HG03066 (cell line): Measurements from ENCODE around the gene RELN.
"Not testable (repeated sequence)": the region's sequence is repeated elsewhere in the genome, so short reads cannot be mapped to it uniquely, and the experiment has no call there.

Source experiments
- ATAC-seq: cut with Tn5 transposase; IDR thresholded peaks from one replicate; pipeline ENCODE4 v1.9.1; 2021; ENCODE audit warnings: low read depth; ENCODE audit not compliant: unreplicated experiment

The RELN gene

DNA sequence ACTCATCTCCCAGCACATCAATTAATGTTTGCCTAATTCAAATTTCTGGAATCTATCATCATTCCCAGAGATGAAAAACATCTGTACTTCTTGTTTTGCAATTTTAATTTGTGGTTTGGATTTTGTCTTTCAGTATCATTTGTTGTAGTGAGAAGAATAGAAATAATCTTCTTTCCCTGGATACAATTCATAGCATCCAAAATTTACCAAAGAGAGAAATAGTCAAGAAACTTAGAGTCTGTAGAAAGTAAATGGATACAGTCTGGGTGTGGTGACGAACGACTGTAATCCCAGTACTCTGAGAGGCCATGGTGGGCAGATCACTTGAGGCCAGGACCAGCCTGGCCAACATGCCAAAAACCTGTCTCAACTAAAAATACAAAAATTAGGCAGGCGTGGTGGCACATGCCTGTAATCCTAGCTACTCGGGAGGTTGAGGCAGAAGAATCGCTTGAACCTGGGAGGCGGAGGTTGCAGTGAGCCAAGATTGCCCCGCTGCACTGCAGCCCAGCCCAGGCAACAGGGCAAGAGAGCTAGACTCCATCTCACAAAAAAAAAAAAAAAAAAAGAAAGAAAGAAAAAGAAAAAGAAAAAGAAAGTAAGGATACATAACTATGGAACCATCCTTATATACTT, 193.0 kb downstream of the RELN start:
- no peak for ATAC-seq

DNA sequence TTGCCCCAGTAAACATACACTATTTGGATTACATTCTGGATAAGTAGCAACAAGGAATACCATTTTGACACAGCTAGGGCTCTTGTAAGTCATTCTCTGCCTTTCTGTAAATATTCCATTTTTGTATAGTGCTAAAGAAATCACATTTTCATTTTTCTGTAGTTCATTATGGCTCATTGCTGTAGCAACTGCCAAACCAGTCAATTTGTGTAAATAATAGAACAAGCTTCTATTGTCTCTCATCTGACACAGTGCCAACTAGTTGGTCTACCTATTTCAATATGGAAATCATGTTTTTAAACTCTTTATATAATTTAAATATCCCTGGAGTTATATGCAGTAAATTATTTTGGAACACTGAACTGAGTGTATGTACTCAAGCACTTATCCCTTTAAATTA, 193.7 kb downstream of the RELN start:
- no peak for ATAC-seq

DNA sequence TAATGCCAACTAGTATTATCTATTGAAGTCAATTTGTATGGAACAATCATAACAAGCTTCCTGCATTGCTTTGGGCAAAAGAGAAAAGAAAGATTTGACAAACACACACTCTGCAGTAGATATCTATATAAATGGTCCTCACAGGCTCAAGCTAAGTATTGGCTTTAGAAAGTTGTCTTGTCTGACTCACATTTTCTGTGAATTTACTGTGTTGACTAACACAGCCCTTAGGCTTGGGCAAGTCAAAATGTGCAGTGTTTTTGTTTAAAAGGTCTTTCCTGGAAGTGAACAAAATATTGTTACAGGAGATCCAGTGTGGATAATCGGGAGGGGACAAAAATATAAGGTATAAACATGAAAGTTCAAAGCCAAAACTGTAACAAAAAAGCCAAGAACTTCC, 194.4 kb downstream of the RELN start:
- ATAC-seq, result no peak

DNA sequence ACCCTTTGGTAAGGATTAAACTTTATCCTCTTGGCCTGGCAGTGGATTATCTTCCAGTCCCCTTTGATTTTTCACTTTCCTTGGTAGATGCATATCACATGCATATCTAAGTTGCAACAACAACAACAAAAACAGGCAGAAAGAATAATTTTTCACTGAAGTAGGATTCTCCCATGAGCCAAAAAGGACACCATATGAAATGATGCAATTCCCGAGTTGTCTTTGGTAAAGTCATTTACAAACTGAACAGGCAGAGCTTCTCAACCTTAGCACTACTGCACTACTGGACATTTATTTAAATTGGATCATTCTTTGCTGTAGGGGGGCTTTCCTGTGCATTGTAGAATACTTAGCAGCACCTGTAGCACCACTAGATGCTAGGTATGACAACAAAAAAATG, 195.0 kb downstream of the RELN start:
- no peak for ATAC-seq

DNA sequence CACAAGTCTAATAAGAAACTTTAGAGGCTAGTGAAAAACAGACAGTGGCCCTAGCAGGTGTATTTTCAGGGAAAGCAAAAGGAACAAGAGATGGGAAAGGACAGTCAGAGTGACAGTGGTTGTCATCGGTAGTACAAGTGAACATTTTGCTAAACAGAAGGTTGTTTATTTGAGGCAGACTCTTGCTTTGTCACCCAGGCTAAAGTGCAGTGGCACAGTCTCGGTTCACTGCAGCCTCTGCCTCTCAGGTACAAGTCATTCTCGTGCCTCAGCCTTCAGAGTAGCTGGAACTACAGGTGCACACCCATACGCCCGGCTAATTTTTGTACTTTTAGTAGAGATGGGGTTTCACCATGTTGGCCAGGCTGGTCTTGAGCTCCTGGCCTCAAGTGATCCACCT, 195.8 kb downstream of the RELN start:
- no peak for ATAC-seq

DNA sequence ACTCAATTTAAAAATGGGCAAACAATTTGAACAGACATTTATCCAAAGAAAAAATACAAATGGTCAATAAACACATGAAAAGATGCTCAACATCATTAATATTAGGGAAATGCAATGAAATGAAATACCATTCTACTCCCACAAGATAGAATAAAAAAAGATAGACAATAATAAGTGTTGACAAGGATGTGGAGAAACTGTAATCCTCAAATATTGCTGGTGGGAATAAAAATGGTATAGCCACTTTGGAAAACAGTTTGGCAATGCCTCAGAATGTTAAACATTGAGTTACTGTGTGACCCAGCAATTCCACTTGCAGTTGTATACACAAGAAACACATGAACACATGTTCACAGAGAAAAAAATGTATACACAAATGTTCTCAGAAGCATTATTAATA, 197.6 kb downstream of the RELN start:
- no peak for ATAC-seq

DNA sequence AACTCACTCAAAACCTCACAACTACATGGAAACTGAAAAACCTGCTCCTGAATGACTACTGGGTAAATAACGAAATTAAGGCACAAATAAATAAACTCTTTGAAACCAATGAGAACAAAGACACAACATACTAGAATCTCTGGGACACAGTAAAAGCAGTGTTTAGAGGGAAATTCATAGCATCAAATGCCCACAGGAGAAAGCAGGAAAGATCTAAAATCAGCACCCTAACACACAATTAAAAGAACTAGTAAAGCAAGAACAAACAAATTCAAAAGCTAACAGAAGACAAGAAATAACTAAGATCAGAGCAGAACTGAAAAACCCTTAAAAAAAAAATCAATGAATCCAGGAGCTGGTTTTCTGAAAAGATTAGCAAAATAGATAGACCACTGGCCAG, 202.4 kb downstream of the RELN start:
- ATAC-seq, result not testable (repeated sequence)

DNA sequence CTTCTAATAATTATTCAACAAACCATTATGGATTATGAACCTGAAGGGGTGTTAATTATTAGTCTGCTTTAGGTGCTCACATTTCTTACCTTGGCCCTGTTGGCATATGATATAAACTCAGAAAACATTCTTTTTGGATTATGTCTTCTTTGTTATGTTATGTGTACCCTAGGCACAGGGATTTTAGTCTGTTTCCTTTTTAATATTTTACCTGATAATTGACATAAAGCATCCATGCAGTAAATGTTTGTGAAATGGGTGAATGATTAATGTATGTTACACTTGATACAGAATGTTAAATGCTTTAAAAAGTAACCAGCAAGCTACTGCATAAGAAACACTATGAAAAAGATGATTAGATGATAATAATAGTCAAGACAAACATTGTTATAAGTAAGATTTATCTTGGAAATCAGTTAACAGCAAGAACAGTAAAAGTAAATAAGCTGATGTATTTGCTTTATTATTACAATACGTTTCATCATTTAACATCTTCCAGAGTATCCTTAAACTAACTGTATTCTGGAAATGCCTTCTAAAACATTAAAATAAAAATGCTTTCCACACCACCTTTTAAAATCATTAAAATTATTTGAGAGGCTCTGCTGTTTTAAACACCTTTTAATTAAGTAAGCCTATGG, 204.7 kb downstream of the RELN start:
- ATAC-seq, result no peak

DNA sequence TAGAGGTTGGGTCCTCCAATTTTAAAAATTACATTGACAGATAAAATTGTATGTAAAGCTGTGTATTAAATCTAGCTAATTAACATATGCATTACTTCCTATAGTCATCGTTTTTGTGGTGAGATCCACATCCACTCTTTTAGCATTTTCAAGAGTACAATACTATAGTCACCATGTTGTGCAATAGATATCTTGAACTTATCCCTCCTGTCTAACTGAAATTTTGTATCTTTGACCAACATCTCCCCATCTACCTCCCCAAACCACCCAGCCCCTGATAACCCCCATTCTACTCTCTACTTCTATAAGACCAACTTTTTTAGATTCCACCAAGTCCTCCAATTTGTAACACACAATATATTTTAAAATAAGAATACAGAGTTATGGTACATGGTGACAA, 208.0 kb downstream of the RELN start:
- ATAC-seq, result no peak

DNA sequence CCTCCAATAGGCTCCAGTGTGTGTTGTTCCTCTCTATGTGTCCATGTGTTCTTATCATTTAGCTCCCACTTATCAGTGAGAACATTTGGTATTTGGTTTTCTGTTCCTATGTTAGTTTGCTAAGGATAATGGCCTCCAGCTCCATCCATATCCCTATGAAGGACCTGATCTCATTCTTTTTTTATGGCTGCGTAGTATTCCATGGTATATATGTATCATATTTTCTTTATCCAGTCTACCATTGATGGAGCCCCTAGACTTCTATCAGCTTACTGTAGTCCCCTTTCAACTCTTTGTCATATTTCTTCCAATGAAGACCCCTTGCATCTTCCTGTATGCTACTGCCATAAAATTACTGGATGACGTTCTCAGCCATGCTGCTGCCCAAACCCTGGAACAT, 208.9 kb downstream of the RELN start:
- ATAC-seq, result not testable (repeated sequence)

DNA sequence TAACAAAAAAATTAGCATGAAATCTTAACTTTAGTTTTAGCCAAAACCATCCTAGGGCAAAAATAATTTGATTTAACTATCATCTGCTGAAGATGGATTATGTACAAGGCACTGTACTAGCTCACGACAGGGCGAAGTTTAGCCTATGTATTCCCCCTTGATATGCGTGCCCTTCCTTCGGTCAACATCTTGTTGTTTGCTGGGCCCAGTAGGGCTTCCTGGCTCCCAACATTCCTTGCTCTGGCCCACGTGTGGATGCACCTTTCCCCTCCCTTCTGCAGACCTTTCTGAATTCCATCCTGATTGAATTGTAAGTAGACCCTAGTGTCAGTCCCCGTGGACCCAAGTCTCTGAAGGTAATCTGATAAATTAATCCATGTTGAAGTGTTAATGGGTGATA, 212.0 kb downstream of the RELN start:
- no peak for ATAC-seq

DNA sequence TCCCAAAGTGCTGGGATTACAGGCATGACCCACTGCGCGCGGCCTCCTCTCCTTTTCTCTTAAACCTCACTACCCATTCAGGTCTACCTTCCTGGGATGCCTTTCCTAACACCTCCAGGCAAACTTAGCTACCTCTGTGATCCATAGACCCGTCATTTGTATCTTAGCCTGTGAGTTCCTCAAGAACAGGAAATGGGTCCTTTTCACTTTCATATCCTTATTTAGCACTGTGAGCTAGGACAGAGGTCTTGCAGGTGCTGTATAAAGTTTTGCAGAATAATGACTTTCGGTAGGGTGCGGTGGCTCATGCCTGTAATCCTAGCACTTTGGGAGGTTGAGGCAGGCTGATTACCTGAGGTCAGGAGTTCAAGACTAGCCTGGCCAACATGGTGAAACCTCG, 215.7 kb downstream of the RELN start:
- ATAC-seq, result no peak

DNA sequence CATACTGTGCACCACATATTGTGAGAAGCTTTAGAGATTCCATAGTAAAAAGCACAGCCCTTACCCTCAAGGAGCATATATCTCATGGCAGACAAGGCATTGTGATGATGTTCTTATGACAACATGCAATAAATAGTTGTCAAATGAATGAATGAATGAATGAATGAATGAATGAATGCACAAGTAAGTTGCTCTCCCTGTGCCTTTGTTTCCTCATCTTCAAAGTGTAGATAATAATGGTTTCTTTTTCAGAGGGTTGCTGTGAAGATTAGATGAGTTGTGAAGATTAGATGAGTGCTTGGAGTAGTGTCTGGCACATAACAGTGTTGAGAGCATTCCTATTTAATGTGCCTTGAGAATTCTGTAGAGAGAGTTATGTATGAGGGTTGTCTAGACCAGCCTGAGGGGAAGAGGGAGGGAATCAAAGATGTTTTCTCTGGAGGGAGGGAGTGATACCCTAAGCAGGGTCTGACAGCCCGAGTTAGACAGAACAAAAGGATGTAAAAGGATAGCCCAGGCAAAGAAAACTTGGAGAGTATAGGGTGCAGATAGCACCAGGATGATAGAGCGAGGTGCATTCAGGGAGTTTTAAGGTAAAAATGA, 217.2 kb downstream of the RELN start:
- ATAC-seq, result no peak

DNA sequence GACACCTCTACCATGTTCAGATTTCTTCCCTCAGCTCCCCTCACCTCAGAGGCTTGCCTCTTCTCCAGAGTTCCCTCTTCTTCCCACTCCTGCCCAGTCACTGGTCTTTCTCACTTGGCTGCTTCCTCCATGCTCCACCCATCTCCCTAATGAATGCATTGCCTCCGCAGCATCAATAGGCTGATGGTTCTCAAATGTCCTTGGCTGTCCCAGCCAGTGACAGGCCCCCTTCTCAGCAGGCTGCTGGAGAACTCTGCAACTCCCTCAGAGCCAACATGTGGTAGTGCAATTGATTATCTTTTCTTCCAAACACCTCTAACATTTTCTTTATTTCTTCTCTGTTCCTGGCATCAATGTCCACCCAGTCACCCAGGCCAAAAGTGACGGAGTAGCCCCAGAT, 218.2 kb downstream of the RELN start:
- no peak for ATAC-seq

DNA sequence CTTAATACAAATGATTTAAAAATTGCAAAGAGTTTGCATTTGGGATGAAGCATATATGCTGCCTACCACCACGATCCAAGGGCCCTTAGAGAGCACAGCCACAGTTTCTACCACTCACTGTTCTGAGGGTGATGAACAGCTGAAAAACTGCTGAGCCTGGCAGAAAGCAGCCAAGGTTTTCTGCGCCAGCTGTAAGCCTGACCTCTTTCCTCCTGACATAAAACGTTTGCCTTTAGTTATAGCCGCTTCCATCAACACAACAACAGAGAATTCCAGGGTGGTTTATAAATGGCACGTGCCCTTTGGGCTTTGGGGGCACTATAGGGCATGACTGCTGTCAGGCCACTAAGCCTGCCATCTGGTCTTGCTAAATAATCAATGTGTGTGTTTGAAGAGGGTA, 222.8 kb downstream of the RELN start:
- ATAC-seq, result no peak

DNA sequence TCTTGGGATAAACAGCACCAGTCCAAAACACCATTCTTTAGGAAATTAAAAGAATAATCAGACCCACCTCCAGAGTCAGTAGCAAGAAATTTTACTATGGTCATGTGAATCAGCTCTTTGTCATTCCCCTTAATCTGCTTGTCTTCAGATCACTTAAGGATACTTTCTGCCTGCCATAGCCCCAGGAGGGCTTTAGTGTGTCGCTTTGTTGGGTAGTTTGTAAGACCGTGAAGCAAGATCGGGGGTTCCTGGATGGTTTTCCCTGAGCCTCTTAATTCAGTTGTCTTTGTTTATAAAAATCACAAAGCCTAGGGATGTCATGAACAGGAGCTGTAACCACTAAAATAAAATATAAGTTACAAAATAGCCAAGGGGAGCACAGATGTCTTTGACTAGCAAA, 223.6 kb downstream of the RELN start:
- no peak for ATAC-seq

DNA sequence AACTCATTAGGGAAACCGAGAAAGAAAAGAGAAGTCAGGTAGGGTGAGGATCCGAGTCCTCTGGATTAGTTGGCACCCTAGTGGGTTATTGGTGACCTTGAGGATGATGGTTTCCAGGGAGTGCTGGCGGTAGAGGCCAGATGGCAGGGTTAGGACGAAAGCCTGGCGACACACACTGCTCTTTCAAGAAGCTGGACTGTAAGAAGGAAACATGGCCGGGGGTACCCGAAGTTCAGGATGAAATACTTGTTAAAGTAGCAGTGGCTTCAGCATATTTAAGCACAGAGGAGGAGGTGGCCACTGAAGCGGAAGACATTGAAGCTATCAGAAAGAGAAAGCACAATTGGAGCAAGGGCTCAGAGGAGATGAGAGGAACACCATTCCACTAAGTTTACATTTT, 224.6 kb downstream of the RELN start:
- ATAC-seq, result no peak

DNA sequence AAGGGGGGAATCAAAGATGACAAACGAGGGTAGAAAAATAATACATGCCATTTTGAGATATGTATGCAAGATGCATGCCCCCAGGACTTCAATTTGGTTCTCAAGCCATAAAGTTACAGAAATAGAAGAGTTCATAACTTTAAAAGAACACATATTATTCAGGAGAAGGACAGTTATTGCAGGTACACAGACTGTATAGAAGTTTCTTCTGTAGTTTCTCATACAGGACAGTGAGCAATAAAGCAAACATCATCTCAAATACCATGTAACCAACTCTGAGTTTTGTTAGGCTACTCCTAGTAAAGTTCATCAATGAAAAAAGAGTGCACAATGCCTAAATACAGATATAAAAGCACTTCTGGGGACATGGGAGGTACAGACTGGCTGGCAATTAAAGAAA, 226.6 kb downstream of the RELN start:
- no peak for ATAC-seq

DNA sequence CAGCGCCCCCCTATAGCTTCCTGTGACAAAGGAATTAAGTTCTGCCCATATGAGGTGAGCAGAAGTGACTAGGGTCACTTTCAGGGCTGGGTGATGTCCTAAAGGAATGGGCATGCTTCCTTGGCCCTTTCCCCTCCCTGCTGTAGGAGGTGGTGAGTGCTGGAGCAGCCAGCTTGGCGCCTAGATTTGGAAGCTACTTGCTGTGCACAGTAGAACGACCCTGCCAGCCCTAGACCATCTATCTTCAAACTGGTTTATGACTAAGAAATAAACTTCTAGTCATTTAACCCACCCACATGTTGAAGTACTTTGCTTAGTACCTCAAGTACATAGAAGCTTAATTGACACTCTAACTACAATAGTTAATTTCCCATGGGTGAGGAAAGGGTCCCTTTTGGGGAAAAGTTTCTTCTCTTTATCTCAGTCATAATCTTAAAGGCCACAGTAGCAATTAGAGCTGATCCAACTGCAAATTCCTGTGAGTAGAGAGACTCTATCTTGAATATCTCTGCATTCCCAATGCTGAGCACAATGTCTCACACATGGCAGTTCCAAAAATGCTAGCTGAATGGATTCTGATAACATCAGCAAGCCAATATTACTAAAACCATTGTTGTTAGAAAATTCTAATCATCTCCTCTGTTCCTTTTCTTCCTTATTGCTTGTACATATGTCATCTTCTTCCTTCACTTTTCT, 227.2 kb downstream of the RELN start:
- ATAC-seq, result no peak

DNA sequence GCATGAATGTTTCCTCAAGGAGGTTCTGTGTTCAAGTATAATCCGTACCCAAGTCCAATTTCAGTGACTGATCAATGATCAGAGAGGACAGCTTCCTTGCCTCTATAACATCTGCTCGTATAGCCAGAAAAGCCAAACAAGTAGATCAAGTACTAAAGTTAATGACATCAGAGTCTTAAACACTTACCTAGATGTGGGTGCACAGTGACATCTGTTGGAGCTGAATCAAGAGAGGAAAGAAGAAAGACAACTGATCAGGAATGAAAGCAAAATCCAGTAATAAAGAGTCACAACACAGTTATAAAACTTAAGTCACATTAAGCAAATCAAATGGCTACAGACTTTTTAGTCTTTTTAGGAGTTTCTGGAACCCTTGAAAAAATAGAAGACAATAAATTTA, 236.5 kb downstream of the RELN start:
- ATAC-seq, result no peak

DNA sequence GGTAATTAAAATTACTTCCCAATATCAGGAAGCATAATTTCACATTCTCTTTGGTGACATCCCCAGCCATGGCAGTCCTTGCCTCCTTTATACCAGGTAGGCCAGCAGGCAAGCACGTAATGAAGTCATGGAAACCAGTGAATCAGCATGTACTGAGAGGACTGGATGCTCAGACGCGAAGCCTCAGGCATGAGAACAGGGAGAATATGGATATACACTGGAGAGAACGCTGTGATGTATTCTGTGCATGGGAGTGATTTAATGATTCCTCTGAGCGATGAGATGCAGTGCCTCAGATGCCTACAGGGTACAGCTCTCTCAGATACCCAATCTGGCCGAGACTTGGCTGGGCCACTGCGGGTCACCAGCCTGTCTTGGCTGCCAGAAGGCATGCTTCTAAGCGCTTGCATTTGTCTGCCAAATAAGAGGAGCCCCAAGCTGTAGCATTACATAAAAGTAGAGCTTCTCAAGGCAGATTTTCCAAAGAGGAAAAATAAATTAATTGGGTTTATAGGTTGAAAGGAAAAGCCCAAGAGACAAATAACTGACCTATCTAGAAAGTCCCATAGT, 238.1 kb downstream of the RELN start:
- no peak for ATAC-seq
